ENCODE measurements around the gene CRYBG1.
A peak's percentile ranks its signal among the peaks of the same experiment; 100 is the strongest.

The CRYBG1 gene

GRCh38 chr6:106360410-106360988 is at the start of gene CRYBG1:
TSS of gene CRYBG1 (plus strand) at chr6:106360717. CDS start at chr6:106360909, 192 bp downstream.
- peak; percentile 28 for DNase-seq (ENCODE audit: low read depth)

DNA sequence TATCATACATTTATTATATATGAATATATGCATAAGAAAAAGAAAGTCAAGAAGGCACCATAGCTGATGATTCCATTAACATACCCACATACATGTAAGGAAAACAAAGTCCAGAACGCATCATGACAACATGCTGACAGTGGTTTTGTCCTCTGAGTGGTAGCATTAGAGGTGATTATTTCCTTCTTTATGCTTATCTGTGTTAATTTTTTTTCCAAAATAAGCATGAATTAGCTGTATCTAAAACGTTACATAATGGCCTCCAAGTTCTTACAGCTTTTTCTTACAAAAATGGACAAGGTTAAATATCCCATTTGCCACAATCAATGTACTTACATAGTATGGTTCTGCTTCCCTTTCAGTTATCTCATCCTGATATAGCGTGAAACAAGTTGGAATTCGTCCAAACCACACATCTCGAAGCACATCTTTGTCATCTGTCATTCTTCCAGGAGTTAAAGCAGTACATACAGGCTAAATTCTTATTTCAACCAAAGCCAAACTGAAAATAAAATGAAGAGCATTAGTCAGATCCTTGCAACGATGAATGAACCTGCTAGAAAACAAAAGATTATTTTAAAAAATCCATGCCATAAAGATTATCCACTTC is 44.6 kb upstream of the CRYBG1 start:
- DNase-seq (ENCODE audit: low read depth): no peak

DNA sequence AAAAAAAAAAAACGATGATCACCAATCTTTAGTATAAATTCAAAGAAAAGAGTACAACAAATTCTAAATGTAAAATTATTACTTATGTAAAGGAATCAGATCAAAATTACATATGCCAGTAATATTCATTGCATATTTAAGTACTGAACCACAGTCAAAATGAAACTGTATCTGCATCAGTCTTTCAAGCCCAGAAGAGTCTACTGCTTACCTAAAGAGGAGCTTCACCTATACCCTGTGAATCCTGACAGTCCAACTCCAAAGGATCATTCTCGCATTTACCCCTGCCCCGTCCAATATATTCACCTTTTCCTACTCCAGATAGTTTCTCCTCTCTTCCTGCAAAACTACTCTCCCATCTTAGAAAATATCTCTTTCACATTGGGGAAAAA is 44.1 kb upstream of the CRYBG1 start:
- no peak for DNase-seq (ENCODE audit: low read depth)

GRCh38 chr6:106318061-106318460 is 42.5 kb upstream of the CRYBG1 start:
- no peak for DNase-seq (ENCODE audit: low read depth)

- no peak for DNase-seq (ENCODE audit: low read depth)
These were observed 41.7 kb upstream of the CRYBG1 start for GRCh38 chr6:106318851-106319250.

DNA sequence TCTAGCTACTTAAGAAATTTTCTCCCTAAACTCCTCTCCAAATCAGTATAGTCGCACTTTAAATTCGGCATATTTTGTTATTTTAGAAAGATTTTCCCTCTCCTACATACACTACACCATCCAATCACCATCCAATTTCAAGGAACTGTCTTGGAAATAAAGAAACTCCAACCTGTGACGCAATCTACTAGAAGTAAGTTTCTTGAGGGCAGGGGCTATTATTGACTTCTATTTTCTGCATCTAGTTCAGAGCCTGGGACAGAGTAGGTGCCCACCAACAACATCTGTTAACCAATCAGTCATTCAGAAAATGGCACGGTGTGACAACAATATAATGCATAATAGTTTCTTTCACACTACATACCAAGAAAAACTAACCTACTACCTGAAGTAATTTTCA is 38.6 kb upstream of the CRYBG1 start:
- no peak for DNase-seq (ENCODE audit: low read depth)

GRCh38 chr6:106324726-106325335 is 35.7 kb upstream of the CRYBG1 start:
- DNase-seq (ENCODE audit: low read depth): no peak

DNA sequence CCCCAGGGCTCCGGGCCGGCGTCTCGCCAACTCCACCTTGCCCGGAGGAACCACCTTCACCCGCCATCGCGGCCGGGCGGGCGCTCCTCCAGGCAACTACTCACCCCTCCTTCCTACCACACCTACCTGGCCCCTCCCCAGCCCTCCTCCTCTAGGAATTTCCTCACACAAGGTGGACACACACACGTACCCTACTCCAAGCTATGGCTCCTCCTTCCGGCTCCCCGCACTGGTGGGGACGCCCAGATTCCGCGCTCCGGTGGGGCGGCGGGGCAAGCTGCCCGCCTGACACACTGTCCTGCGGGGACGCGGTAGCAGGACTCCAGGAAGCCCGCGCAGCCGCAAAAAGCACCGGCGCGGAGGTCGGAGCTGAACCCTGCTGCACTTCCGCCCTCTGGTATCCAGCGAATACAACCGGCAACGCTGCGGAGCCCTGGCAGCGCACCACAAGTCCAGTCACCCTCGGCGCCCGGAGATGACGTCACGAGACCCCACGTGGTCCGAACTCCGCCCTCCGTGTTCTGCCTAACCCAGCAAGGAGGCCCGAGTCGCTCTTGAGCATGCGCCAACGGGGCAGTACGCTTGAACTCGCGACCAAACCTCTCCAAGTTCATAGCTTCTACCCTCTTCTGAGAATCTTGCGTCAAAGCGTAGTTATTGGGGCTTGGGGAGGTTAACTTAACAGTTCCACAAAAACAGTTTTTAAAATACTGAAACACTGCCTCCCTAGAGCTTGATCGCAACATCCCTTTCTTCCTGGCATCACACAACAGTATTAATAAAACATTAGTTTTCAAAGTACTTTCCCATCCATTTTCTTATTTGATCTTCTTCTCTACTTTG is 35.0 kb upstream of the CRYBG1 start, which contains the start of gene ATG5:
Gene ATG5, minus strand, starts transcription at position 425 of the 843 bp plus-strand sequence. CDS start 9,552 bp downstream, outside the sequence.
- DNase-seq (ENCODE audit: low read depth): peak; percentile 100

- peak; percentile 17 for DNase-seq (ENCODE audit: low read depth)
These were observed 25.7 kb upstream of the CRYBG1 start for GRCh38 chr6:106334646-106335448.

DNA sequence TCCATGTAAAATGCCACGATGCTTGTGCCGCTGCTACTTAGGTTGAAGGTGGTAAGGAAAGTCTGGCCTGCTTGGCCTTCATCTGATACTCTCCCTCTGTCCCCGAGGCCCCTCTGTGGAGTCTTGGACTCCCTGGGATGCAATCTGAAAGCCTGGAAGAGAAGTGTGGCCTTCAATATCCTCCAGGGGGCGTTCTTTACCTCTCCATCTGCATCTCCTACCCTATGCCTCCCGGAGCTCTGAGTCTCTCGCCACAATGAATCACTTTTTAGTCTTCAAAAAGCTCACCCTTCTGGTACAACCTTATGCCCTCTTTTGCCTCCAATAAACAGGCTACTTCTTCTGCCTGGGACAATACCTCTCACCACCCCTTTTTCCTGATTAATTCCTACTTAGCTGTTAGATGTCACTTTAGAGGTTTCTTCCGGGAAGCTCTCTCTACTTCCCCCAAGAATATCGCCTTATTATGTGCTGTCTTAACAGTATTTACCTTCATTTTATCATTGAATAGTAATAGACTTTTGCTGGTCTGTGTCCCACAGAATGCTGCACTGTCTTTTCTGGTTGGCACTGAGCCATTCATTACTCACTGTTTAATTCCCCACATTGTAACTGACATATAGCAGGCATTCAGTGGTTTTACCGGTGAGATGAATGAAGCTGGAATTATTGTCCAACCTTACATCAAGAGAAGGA is 21.0 kb upstream of the CRYBG1 start:
- DNase-seq (ENCODE audit: low read depth): peak; percentile 29

DNA sequence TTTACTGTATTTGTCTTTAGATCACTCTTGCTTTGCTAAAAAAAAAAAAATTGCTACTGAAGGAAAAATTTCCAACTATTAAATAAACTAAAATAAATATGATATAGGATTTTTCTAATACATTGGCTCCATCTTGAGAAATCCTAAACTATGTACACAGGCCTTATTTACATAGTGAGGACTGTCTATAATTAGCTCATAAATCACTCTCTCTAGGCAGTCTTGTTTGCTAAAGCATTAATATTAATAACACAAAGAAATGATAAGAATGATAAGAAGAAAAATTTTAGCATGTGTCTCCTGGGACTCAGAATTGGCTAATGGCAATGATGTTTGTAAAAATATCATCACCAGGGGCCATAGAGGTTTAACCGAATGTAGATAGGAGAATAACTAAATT is 13.3 kb upstream of the CRYBG1 start:
- DNase-seq (ENCODE audit: low read depth): no peak

GRCh38 chr6:106356378-106356777 is 4.1 kb upstream of the CRYBG1 start:
- DNase-seq (ENCODE audit: low read depth): no peak

DNA sequence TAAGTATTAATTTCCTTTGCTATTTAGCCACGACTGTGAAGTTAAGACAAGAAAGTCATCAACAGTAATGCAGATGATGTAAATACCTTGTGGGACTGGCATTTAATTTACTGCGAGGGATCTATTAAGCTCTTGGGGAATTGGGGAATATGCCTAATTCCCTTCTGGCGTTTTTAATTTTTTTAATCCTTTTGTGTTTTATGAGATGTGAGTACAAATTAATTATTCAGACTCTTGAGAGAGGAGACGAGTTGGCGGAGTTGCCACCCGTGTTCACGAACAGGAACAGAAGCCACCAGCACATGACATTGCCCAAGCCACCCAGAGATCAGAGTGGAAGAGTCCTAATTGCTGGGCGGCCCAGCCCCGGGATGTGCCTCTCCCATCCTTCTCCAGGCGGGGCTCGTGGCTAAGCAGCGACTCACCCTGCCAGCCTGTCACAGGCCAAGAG is 533 bp upstream of the CRYBG1 start:
- no peak for DNase-seq (ENCODE audit: low read depth)

DNA sequence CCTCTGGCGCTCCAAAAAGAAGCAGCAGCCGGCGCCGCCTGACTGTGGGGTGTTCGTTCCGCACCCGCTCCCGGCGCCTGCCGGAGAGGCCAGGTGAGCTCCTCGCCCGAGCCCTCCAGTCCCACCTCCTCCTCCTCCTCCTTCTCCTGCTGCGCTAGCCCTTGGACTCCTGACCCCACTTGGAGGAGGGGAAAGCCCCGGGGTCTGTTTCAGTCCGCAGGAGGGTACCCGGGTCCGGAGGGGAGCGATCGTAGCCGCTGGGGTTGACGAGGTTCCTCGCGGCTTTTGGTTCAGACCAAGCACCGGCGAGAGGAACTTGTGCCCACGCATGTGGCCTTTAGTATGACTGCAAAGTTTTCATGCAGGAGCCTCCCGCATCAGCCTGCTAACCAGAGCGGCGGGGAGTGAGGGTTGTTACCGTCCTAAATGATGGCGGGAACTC is 493 bp downstream of the CRYBG1 start:
- peak; percentile 11 for DNase-seq (ENCODE audit: low read depth)

GRCh38 chr6:106363401-106364138 is 3.1 kb downstream of the CRYBG1 start:
- DNase-seq (ENCODE audit: low read depth): no peak

DNA sequence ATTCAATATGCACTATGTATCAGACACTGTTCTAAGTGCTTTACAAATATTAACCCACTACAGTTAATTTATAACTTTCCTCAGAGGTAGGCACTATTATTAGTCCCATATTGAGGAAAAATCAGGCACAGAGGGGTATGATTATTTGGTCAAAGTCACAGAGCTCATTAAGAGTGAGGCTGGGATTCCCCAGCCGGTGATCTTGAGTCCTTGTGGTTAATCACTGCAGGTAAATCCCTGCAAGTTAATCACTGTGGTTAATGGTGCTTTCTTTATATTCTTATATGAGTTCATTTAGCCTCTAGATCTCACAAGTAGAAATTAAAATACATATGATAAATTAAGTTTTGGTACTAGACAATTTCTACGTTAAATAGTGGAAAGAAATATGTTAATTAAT is 9.2 kb downstream of the CRYBG1 start:
- no peak for DNase-seq (ENCODE audit: low read depth)

DNA sequence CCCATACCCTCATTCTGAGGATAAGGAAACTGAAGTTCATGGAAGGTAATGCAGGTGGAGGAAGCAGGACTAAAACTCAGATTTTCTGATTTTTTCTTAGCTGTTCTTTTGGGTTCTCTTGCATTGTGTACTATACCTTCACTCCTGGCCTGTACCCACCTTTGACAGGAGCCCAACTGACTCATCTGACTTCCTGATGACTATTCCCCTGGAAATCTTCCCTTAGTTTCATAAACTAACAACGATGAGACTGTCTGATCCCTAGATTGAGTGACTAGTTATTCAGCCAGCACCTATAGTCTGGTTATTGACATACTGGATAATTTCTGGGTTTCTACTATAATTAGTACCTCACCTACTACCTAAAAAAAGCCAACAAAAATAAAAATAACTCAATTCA is 10.1 kb downstream of the CRYBG1 start:
- no peak for DNase-seq (ENCODE audit: low read depth)

DNA sequence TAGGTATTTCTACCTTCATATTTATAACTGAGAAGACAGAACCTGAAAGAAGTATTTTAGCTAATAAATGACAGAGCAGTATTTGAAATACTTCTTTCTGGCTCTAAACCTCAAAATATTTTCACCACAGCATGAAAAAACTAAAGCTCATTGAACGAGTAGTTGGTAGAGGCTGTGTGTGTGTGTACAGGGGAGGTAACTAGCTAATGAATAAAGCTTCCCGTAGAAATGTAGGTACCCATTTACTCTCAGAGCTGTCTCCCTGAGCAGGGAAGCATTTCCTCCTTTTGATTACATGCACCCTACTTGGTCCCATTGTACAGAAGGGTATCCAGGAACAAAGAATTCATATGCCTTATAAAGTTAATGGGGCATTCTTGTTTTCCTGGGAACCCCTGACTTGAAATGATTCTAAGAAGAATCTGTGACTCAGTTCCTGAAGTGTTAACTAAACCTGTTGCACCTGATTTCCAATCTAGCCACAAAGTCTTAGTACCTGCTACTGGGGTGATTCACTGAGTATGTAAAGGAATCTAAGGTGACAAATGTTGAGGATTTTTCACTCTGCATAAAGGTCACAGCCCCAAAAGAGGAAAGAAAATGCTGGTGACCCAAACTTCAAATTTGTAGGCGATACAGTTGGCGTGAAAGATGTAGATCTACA is 12.5 kb downstream of the CRYBG1 start:
- DNase-seq (ENCODE audit: low read depth): no peak

GRCh38 chr6:106373502-106374239 is 13.2 kb downstream of the CRYBG1 start:
- no peak for DNase-seq (ENCODE audit: low read depth)
